NCI-H2171 treated with DMSO at 0.1 percent for 48 hours (cell line): ENCODE results near the gene PTGS1.
"Not testable (repeated sequence)": the region's sequence is repeated elsewhere in the genome, so short reads cannot be mapped to it uniquely, and the experiment has no call there.

ENCODE experiments used
- DNase-seq: peaks from one replicate; lab custom pipeline; 2025; lab: John Stamatoyannopoulos, UW

PTGS1 gene

GRCh38 chr9:122347348-122348287 is 23.2 kb upstream of the PTGS1 start:
- DNase-seq: no peak

DNA sequence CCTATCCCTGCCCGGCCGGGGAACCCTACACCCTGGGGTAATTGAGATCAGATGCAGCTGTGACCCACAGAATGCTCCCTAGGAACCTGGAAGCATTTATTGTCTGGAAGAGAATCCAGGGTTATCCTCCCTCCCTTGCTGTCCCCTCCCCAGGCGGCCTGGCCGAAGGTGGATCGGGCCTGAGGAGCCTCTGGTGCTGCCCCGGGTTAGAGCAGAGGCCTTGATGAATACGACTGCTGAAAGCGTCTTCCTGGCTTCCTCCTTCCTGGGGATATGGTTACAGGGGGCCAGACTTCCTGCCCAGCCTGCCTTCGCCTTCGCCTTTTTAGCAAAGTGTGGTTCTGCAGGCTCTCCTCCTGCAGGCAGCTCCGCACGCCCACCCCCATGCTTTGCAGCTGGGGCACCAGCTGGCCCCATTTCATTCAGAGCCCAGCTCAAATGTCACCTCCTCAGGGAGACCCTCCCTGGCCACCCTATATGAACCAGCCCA is 22.5 kb upstream of the PTGS1 start:
- DNase-seq: peak; percentile 14

- DNase-seq: no peak
These were observed 22.0 kb upstream of the PTGS1 start for GRCh38 chr9:122348791-122349190.

DNA sequence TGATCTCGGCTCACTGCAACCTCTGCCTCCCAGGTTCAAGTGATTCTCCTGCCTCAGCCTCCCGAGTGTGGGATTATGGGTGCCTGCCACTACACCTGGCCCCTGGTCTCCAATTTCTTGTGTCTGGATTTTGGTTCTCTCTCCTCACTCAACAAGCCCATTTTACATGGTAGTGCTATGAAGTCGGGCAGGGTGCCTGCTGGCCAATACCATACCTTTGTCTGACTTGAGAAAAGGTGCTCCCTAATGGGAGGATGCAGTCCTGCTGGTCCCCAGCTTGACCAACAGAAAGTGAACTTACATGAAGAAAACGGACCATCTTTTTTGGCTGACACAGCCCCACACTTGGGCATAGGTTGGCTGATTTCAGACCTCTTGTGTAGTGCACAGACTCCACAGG is 21.6 kb upstream of the PTGS1 start:
- no peak for DNase-seq

GRCh38 chr9:122350577-122351355 is 20.1 kb upstream of the PTGS1 start:
- peak; percentile 55 for DNase-seq

GRCh38 chr9:122354536-122355199 is 16.2 kb upstream of the PTGS1 start:
- no peak for DNase-seq

- DNase-seq: no peak
These were observed 15.4 kb upstream of the PTGS1 start for GRCh38 chr9:122355336-122355875.

DNA sequence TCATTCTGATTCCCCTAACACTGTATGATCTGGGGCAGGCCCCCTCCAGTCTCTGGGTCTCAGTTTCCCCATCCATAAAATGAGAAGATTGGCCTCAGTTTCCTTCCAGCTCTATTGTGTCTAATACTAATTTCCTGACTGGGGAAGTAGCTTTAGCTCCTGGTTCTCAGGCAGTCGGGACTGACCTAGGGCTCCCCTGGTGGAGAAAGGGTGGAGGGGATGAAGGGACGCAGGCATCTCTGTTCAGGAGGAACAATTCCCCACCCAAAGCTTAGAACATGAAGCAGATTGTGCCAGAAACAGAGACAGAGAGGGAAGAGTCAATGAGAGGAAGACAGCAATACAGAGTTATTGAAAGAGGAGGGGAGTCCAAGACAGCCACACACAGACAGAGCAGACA is 14.2 kb upstream of the PTGS1 start:
- DNase-seq: no peak

DNA sequence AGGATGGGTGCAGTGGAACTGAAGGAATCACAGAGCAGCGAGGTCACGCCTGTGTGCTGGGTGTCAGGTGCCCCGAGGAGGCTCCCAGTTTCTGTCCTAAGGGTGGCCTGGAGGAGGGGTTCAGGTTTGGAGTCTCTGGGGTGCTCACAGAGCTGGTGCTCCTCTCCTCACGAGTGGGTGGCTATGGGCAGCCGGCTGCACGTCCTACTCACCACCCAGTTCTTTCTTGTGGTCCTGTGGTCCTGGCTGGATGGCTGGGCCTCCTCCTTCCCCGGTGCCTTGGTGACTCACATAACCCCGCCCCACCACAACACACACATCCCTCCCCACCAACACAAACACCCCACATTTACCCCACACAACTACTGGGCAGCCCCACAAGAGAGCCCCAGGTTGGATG is 9.9 kb upstream of the PTGS1 start:
- DNase-seq: no peak

- DNase-seq: not testable (repeated sequence)
These were observed 7.7 kb upstream of the PTGS1 start for GRCh38 chr9:122363131-122363530.

DNA sequence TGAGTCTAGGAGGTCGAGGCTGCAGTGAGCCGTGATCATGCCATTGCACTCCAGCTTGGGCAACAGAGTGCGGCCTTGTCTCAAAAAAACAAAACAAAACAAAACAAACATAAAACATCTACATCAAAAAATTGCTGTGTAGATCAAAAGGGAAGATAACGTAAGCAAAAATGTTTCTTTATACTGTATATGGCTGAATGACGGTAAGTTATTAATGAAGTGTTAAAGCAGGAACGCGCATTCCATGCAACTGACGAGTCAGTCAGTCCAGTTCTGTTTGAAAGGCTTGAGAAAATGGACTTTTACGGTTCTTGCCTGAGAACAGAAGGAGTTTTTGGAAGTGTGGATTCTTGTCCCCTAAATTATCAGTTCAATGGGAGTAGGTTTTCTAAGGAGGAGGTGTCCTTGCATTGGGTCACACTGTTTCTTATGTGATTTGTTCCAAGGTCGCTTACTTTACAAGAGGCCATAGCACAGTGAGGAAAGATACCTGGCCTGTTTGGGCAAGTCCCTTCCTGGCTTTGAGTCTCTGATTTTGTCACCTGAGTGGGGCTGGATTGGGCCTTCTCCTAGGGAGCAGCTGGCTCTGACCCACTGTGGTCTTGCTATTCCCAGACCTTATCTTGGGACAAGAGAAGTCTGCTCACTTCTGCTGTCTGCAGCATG is 6.6 kb upstream of the PTGS1 start:
- no peak for DNase-seq

DNA sequence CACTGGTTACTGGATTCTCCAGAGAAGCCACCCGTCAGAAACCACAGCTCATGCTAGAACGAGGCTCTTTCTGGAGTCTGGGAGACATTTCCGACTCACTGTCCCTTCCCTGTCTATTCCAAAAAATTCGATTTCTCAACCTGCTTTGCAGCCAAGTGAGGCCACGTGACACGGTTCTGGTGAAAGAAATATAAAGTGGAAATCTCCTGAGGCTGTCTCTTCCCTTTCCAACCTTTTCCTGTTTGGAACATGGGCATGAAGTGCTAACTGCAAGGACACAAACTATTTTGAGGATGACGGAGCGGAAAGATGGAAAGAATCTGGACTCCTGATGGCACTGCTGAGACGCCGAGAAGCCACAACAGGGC is 6.1 kb upstream of the PTGS1 start:
- no peak for DNase-seq

- DNase-seq: no peak
These were observed 4.7 kb upstream of the PTGS1 start for GRCh38 chr9:122366074-122366660.

DNA sequence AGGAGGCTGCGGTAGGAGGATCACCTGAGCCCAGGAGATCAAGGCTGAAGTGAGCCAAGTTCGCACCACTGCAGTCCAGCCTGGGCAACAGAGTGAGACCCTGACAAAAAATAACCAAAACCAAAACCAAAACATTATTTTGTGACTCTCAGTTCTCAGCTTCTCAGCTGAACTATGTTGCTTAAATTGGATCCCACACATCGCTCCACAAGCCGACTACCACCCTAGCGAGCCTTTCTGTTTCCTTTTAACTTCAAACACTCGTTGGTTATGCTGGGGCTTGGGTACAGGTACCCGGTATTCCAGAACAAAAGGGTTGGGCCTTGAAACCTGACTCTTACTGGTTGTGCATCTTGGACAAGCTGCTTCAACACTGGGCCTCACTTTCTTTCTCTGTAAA is 3.8 kb upstream of the PTGS1 start:
- no peak for DNase-seq

GRCh38 chr9:122367774-122368460 is 2.9 kb upstream of the PTGS1 start:
- DNase-seq: no peak

GRCh38 chr9:122368642-122369041 is 2.2 kb upstream of the PTGS1 start:
- DNase-seq: no peak

DNA sequence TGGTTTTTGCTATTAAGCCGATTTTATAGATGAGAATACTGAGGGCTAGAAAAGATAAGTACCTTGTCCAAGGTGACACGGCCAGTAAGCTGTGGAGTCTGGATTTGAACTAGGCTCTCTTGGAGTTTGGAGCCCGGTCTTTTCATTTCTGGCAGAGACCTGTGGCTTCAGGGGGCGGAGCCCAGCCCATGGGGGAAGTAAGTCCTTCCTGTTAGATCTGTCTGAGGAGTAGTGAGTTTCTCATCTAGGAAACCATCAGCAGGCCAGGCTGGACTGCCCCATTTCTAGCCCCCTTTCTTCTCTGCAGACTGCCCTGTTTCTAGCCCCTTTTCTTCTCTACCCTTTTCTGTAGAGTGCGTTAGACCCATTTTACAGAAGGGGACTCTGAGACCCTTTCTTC is 521 bp upstream of the PTGS1 start:
- DNase-seq: no peak

GRCh38 chr9:122371846-122372245 is 1.0 kb downstream of the PTGS1 start:
- no peak for DNase-seq

DNA sequence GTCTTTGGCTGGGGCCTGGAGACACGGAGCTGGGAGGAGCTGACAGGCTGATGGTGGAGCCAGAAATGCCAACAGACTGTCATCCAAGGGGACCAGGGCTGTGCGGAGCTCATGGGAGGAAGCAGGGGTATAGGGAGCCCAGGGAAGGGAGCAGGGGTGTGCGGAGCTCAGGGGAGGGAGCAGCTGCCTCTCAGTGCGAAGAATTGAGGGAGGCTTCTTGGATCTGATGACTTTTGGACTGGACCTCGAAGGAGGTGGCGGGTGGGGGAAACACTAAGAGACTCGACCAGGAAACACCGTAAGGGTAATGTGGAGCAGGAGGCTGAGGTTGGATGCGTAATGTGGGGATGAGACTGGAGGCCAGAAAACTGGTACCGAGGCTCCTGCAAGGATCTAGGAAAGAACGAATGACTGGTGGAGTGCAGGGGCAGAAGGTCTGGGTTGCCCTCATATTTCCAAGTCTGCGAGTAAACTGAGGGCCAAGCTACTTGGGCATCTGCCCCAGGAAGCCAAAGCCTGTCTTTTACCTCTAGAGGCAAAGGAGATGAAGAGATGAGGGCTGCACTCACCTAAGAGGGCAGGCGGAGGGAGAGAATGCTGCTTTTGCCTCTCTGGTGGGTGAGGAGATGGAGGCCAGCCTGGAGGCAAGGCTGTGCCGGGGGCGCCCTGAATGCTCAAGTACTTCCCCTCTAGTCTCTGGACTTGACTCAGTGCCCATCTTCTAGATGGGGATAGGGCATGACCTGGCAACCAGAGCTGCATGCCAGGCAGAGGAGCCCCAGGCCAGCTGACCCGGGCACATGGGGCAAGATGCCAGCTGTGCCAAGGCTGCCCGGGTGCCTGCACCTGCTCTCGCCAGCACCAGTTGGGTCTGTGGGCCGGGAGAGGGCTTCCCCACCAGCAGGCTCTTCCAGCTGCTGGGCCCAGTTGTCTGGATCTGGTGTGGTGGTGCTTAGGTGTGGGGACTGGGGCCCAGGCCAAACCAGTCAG is 2.3 kb downstream of the PTGS1 start:
- DNase-seq: no peak
